CD14-positive monocyte (primary cell): ENCODE results near the gene NPAS2. TPM values are rescaled to one million over a fixed set of nuclear protein-coding genes. Genes with fewer than 3 reads are reported as not detected.

Experiments used
- DNase-seq, 3 donors: peaks; one replicate each; pipeline ENCODE4 v3.0.0-alpha.2; 2011 to 2022
- H2AFZ ChIP-seq: 2 replicates; pipeline ENCODE4 v1.6.0; 2012; ENCODE audit warnings: mild to moderate bottlenecking, low read depth, low read length, inconsistent platforms; ENCODE audit not compliant: insufficient read depth, poor library complexity, severe bottlenecking
- H3K27ac ChIP-seq, 2 donors: 1 replicate in 1 of 2; 2 replicates in 1 of 2; pipeline ENCODE4 v1.5.1; 2012 to 2013; ENCODE audit warnings: low read length in 2 of 2, control low read depth in 1 of 2, inconsistent platforms in 1 of 2, low read depth in 1 of 2, mild to moderate bottlenecking in 1 of 2
- H3K27me3 ChIP-seq, 2 donors: one replicate each; pipeline versions ENCODE4 v1.6.0 to v1.6.1; 2011 to 2013; ENCODE audit warnings: low read length in 2 of 2; ENCODE audit not compliant: control insufficient read depth in 2 of 2, insufficient read depth in 2 of 2
- H3K36me3 ChIP-seq, 2 donors: replicated peaks in 1 of 2; 1 replicate in 1 of 2; 2 replicates in 1 of 2; pipeline versions ENCODE4 v1.5.1 to v1.6.1; 2012 to 2013; ENCODE audit warnings: low read length in 2 of 2, control low read depth in 1 of 2, inconsistent platforms in 1 of 2, mild to moderate bottlenecking in 1 of 2; ENCODE audit not compliant: insufficient read depth in 2 of 2, control insufficient read depth in 1 of 2
- H3K4me1 ChIP-seq, 2 donors: 1 replicate in 1 of 2; 2 replicates in 1 of 2; pipeline versions ENCODE4 v1.5.1 to v1.6.1; 2012 to 2013; ENCODE audit warnings: low read length in 2 of 2, control low read depth in 1 of 2, inconsistent platforms in 1 of 2, mild to moderate bottlenecking in 1 of 2, moderate library complexity in 1 of 2; ENCODE audit not compliant: insufficient read depth in 2 of 2, control insufficient read depth in 1 of 2
- H3K4me2 ChIP-seq: replicated peaks from 2 replicates; pipeline ENCODE3; 2012; ENCODE audit warnings: low read length, moderate library complexity, mild to moderate bottlenecking; ENCODE audit not compliant: poor library complexity, severe bottlenecking; ENCODE audit errors: extremely low read depth
- H3K4me3 ChIP-seq, 3 experiments: fragments of 200-600 bp in 1 of 3; sonication (generic) in 1 of 3; replicated peaks in 1 of 3; 1 replicate in 2 of 3; 2 replicates in 1 of 3; pipeline ENCODE4 v1.5.1; 2011 to 2013; ENCODE audit warnings: low read length in 3 of 3, mild to moderate bottlenecking in 3 of 3, control low read depth in 2 of 3, low read depth in 2 of 3, inconsistent platforms in 1 of 3, moderate library complexity in 1 of 3
- H3K79me2 ChIP-seq: 2 replicates; pipeline ENCODE4 v1.6.0; 2012; ENCODE audit warnings: mild to moderate bottlenecking, control low read depth, inconsistent platforms, low read length, moderate library complexity; ENCODE audit not compliant: insufficient read depth
- H3K9ac ChIP-seq: 2 replicates; pipeline ENCODE4 v1.6.0; 2017; ENCODE audit warnings: low read length, mild to moderate bottlenecking; ENCODE audit not compliant: insufficient read depth, poor library complexity, severe bottlenecking
- H3K9me3 ChIP-seq, 2 donors: replicated peaks in 1 of 2; 1 replicate in 1 of 2; 2 replicates in 1 of 2; pipeline versions ENCODE4 v1.5.1 to v1.6.1; 2012 to 2013; ENCODE audit warnings: low read length in 2 of 2, control low read depth in 1 of 2; ENCODE audit not compliant: control insufficient read depth in 1 of 2, insufficient read depth in 1 of 2
- H4K20me1 ChIP-seq: 2 replicates; pipeline ENCODE4 v1.6.0; 2012; ENCODE audit warnings: mild to moderate bottlenecking, low read length, control low read depth, moderate library complexity; ENCODE audit not compliant: insufficient read depth
- H3K27ac Mint-ChIP-seq, 7 donors: one replicate each; pipeline ENCODE4 v1.8.0; 2020; ENCODE audit warnings: mild to moderate bottlenecking in 7 of 7, mixed read lengths in 7 of 7, moderate library complexity in 6 of 7, inconsistent platforms in 2 of 7
- H3K27me3 Mint-ChIP-seq, 3 donors: one replicate each; pipeline ENCODE4 v1.8.0; 2021 to 2022; ENCODE audit warnings: low read depth in 3 of 3, mild to moderate bottlenecking in 3 of 3, mixed read lengths in 3 of 3, moderate library complexity in 3 of 3, inconsistent platforms in 1 of 3
- H3K36me3 Mint-ChIP-seq, 2 donors: one replicate each; pipeline ENCODE4 v1.8.0; 2020; ENCODE audit warnings: mixed read lengths in 2 of 2, inconsistent platforms in 1 of 2, mild to moderate bottlenecking in 1 of 2
- H3K4me1 Mint-ChIP-seq: one replicate; pipeline ENCODE4 v1.8.0; 2020; ENCODE audit warnings: mild to moderate bottlenecking, mixed read lengths
- H3K4me3 Mint-ChIP-seq, 2 donors: one replicate each; pipeline ENCODE4 v1.8.0; 2020; ENCODE audit warnings: mild to moderate bottlenecking in 2 of 2, mixed read lengths in 2 of 2, moderate library complexity in 1 of 2
- H3K9me3 Mint-ChIP-seq, 7 donors: one replicate each; pipeline ENCODE4 v1.8.0; 2020 to 2022; ENCODE audit warnings: mixed read lengths in 7 of 7, mild to moderate bottlenecking in 6 of 7, moderate library complexity in 6 of 7, inconsistent platforms in 2 of 7
- WGBS: methylation state at CpG from one replicate; pipeline ENCODE4 v1.1.5; 2013; ENCODE audit warnings: missing lambda C conversion rate; ENCODE audit not compliant: insufficient coverage; 5-methylcytosine and 5-hydroxymethylcytosine counted together
- intact Hi-C, 2 donors: fragments of 100-400 bp; cut with micrococcal nuclease; formaldehyde crosslinking; loops; one replicate each; pipeline versions ENCODE4 v1.15.0 to v1.15.1; 2023
- polyA plus RNA-seq, 3 donors: library from polyadenylated mRNA; depleted of rRNA in 1 of 3; unstranded in 2 of 3; stranded (reverse) in 1 of 3; fragments of 300-500 nt in 2 of 3; fragments of >200 nt in 1 of 3; fragmentation: Illumina TruSeq in 2 of 3; gene quantifications; 1 replicate in 2 of 3; 2 replicates in 1 of 3; pipeline ENCODE4 v1.2.3, GENCODE V29; 2012 to 2021
- TF ChIP-seq, protein P1 (sequence below): fragments of 200-600 bp; IDR thresholded peaks from one replicate; pipeline ENCODE4 v1.8.0; 2022; ENCODE audit warnings: antibody characterized with exemption, mild to moderate bottlenecking

NPAS2 gene
- polyA plus RNA-seq, 3 donors: not detected

DNA sequence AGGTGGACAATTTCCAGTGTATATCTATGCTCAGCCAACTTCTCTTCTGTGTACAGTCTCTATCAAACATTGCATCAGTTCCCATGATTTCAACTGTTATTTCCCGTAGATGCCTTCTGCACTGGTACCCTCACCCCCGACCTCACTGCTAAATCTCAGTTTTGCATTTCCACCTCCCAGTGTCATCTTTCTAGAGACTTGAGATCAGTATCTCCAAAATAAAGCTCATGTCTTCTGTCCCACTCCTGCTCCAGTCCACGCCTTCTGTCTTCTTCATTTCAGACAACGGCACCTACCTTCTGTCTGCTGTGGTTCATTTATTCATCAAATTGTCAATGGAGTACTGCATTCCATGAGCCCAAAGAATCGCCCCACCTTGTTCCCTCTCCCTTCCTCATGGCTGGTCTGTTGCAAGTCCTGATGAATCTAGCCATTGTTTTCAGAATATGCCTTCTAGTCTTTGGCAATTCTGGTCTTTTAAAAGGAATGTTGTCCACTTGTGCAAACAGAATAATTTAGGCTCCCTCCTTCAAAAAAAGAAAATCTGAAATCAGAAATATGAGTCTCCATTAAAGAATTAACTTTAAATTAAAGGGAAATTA lies 23.3 kb upstream of the NPAS2 start:
- no peak overlapping the region for H3K4me2 ChIP-seq
- no peak overlapping the region for H3K27ac ChIP-seq
- Mint-ChIP-seq H3K4me3 (no peak overlapping the region), H3K27ac (no peak overlapping the region), H3K36me3 (no peaks in the 10 kb centered on the region), H3K4me1 (no peaks in the 10 kb centered on the region), H3K9me3 (peaks cover 0 to 4% (median 0%) of the 10 kb centered on the region in 7 donors), H3K27me3 (peaks cover 5 to 17% (median 9%) of the 10 kb centered on the region in 3 donors)
- no peaks in the 10 kb centered on the region for H3K27me3 ChIP-seq
- H3K9me3 ChIP-seq: no peaks in the 10 kb centered on the region
- no peaks in the 10 kb centered on the region for H3K79me2 ChIP-seq
- 93% methylated on average over 4 of the region's 5 CpGs for WGBS
- no peak overlapping the region for H2AFZ ChIP-seq
- H3K36me3 ChIP-seq: no peaks in the 10 kb centered on the region
- H3K4me1 ChIP-seq: no peaks in the 10 kb centered on the region
- intact Hi-C loops: no loop called here
- no peaks in the 10 kb centered on the region for H4K20me1 ChIP-seq
- TF ChIP-seq, protein P1, sequence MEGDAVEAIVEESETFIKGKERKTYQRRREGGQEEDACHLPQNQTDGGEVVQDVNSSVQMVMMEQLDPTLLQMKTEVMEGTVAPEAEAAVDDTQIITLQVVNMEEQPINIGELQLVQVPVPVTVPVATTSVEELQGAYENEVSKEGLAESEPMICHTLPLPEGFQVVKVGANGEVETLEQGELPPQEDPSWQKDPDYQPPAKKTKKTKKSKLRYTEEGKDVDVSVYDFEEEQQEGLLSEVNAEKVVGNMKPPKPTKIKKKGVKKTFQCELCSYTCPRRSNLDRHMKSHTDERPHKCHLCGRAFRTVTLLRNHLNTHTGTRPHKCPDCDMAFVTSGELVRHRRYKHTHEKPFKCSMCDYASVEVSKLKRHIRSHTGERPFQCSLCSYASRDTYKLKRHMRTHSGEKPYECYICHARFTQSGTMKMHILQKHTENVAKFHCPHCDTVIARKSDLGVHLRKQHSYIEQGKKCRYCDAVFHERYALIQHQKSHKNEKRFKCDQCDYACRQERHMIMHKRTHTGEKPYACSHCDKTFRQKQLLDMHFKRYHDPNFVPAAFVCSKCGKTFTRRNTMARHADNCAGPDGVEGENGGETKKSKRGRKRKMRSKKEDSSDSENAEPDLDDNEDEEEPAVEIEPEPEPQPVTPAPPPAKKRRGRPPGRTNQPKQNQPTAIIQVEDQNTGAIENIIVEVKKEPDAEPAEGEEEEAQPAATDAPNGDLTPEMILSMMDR: no peak
- H3K4me3 ChIP-seq: no peak overlapping the region
- H3K9ac ChIP-seq: no peak overlapping the region
- no peak for DNase-seq

DNA sequence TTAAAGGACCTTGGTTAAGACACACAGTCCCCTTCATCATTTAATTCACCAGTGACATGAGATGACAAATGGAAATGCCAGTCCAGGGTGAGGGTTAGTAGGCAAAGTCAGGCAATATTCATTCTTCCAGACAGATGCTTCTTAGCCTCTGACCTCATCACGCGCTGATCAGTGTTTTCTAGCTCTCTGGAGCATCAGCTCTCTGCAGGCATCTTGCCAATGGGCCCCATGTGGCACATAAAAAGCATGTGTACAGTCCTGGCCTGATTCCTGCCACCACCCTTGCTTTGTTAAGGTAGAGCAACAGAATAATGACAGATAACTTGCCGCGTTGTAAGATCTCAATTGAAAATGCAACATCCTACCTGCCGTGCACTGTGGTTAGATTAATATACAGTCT lies 20.3 kb upstream of the NPAS2 start:
- intact Hi-C loops: no loop called here
- Histone ChIP-seq H4K20me1 (no peaks in the 10 kb centered on the region), H3K27me3 (no peaks in the 10 kb centered on the region), H3K79me2 (no peaks in the 10 kb centered on the region), H3K4me1 (no peaks in the 10 kb centered on the region), H3K9ac (no peak overlapping the region), H3K4me3 (no peak overlapping the region), H3K9me3 (no peaks in the 10 kb centered on the region), H2AFZ (no peak overlapping the region), H3K27ac (no peak overlapping the region), H3K4me2 (no peak overlapping the region), H3K36me3 (no peaks in the 10 kb centered on the region)
- Mint-ChIP-seq H3K36me3 (no peaks in the 10 kb centered on the region), H3K4me3 (no peak overlapping the region), H3K4me1 (no peaks in the 10 kb centered on the region), H3K9me3 (peaks cover 0 to 3% (median 0%) of the 10 kb centered on the region in 7 donors), H3K27ac (no peak overlapping the region), H3K27me3 (peaks cover 9 to 15% (median 11%) of the 10 kb centered on the region in 3 donors)
- WGBS: 100% methylated on average over 2 of the region's 5 CpGs
- TF ChIP-seq, protein P1: no peak
- no peak for DNase-seq
